ENCODE results near the gene ANKRD35. TPM values are rescaled to one million over a fixed set of nuclear protein-coding genes. Genes with fewer than 3 reads are reported as not detected.
A peak's percentile ranks its signal among the peaks of the same experiment; 100 is the strongest.

The ANKRD35 gene
- polyA plus RNA-seq, 1 of the 3 experiments (the other 2 are of a cell fraction) = 0.08 TPM

DNA sequence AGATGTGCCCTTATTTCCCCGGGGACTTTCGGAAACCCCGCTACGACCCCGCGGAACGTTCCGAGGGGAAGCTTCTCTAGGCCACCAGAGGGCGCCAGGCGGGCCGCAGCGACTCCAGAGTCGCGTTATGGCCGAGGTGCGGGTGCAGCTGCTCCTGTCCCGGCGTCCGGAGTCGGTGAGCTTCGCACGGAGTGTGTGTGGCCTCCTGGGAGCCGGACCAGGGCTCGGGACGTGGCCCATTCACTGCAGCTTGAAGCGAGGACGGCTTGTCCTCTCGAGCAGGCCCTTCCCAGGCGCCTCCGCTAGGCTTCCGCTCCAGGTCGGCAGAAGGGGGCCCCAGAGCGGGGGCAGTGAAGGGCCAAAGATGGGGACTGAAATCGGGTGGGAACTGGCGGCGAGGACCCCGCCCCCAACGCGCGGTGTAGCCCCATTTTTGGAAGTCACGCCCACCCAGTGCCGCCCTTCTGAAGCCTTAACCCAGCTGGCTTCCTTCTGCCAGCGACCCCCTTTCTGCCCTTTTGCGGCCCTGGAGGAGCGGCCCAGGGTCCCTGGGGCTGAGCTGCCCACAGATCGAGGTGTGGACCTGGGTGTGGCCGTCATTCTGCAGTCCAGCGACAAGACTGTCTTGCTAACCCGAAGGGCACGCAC lies 40.0 kb downstream of the ANKRD35 start, which contains the start of gene NUDT17:
Gene NUDT17, plus strand, starts transcription at position 117 of the 648 bp plus-strand sequence. Its CDS starts 11 bp downstream, at position 128.
- ChIA-PET CTCF (interaction anchor here (0.6 to 5.7 kb wide), 41 partner anchors 9 to 247 kb away, joined by 3 to 162 read pairs (median 6); partner anchors contain the start of genes ANKRD34A, ANKRD35, HJV and ITGA10), POLR2A (interaction anchor here (0.7 to 5.6 kb wide), 3 partner anchors 13 to 81 kb away, joined by 3 to 66 read pairs (median 4); partner anchors contain the start of genes PIAS3, POLR3C, RBM8A and RNF115)
- WGBS (ENCODE audit: low lambda C conversion rate) = 9% methylated on average over 37 of the region's 50 CpGs
- no peaks in the 10 kb centered on the region for H4K20me1 ChIP-seq (ENCODE audit: insufficient read depth)
- peaks cover 3 to 14% of the 10 kb centered on the region in 2 experiments; a peak in 2 of 4 replicates for H3K4me1 ChIP-seq (ENCODE audit: control insufficient read depth in 1 of 2, insufficient read depth in 2 of 2, low read depth in 1 of 2, low read length in 1 of 2)
- H3K4me2 ChIP-seq = peak within 1 kb of the TSS; percentile 96
- no peaks in the 10 kb centered on the region for H3K79me2 ChIP-seq (ENCODE audit: insufficient read depth)
- peak within 1 kb of the TSS; percentile 73 for H3K9ac ChIP-seq
- H3K9me2 ChIP-seq = no peaks in the 10 kb centered on the region
- peak within 1 kb of the TSS; percentile 60 to 68 for H3K4me3 ChIP-seq (ENCODE audit: low read depth in 2 of 2, low read length in 1 of 2)
- peak; percentile 90 for DNase-seq
- peak within 1 kb of the TSS; percentile 49 to 73; a peak in 3 of 4 replicates for H3K27ac ChIP-seq (ENCODE audit: low read depth in 2 of 2, low read length in 1 of 2)
- peaks cover 33 to 59% of the 10 kb centered on the region in 2 experiments for H3K36me3 ChIP-seq (replicated peaks in 1 of 2; ENCODE audit: control insufficient read depth in 1 of 2, insufficient read depth in 2 of 2, low read length in 1 of 2)
- H2AFZ ChIP-seq (ENCODE audit: low read depth) = peak within 1 kb of the TSS; percentile 77
- peaks cover 50% of the 10 kb centered on the region for H3F3A ChIP-seq (replicated peaks; ENCODE audit: insufficient read depth)
- no peaks in the 10 kb centered on the region for H3K9me3 ChIP-seq
- no peaks in the 10 kb centered on the region for H3K27me3 ChIP-seq (ENCODE audit: insufficient read depth)
- TF ChIP-seq TEAD4 (IDR thresholded peaks at IDR 0.05; ENCODE audit: borderline replicate concordance, insufficient read depth) = 0 out of 2 replicates have a peak, but pooled peaks have one; percentile 27
- TF ChIP-seq YY1 (IDR thresholded peaks at IDR 0.05; ENCODE audit: low read depth) = peak; percentile 80
- TF ChIP-seq EP300 (IDR thresholded peaks at IDR 0.05; ENCODE audit: borderline replicate concordance in 1 of 2, low read depth in 1 of 2, low read length in 1 of 2) = 0 out of 4 replicates have a peak, but pooled peaks of 1 of the 2 experiments have one; percentile 26
- TF ChIP-seq, protein P1, sequence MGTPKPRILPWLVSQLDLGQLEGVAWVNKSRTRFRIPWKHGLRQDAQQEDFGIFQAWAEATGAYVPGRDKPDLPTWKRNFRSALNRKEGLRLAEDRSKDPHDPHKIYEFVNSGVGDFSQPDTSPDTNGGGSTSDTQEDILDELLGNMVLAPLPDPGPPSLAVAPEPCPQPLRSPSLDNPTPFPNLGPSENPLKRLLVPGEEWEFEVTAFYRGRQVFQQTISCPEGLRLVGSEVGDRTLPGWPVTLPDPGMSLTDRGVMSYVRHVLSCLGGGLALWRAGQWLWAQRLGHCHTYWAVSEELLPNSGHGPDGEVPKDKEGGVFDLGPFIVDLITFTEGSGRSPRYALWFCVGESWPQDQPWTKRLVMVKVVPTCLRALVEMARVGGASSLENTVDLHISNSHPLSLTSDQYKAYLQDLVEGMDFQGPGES (IDR thresholded peaks at IDR 0.05; ENCODE audit: low read depth, low read length) = no peak
- TF ChIP-seq FOXM1 (IDR thresholded peaks at IDR 0.05; ENCODE audit: low read depth) = no peak
- no peak for TF ChIP-seq TCF12 (IDR thresholded peaks at IDR 0.05)
- TF ChIP-seq, protein P2, sequence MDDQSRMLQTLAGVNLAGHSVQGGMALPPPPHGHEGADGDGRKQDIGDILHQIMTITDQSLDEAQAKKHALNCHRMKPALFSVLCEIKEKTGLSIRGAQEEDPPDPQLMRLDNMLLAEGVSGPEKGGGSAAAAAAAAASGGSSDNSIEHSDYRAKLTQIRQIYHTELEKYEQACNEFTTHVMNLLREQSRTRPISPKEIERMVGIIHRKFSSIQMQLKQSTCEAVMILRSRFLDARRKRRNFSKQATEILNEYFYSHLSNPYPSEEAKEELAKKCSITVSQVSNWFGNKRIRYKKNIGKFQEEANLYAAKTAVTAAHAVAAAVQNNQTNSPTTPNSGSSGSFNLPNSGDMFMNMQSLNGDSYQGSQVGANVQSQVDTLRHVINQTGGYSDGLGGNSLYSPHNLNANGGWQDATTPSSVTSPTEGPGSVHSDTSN (IDR thresholded peaks at IDR 0.05) = no peak; the same call in 1 of the 2 replicates
- TF ChIP-seq, protein P3, sequence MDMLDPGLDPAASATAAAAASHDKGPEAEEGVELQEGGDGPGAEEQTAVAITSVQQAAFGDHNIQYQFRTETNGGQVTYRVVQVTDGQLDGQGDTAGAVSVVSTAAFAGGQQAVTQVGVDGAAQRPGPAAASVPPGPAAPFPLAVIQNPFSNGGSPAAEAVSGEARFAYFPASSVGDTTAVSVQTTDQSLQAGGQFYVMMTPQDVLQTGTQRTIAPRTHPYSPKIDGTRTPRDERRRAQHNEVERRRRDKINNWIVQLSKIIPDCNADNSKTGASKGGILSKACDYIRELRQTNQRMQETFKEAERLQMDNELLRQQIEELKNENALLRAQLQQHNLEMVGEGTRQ (IDR thresholded peaks at IDR 0.05; ENCODE audit: borderline replicate concordance, low read depth, low read length) = no peak
- TF ChIP-seq, protein P4, sequence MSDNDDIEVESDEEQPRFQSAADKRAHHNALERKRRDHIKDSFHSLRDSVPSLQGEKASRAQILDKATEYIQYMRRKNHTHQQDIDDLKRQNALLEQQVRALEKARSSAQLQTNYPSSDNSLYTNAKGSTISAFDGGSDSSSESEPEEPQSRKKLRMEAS (IDR thresholded peaks at IDR 0.05; ENCODE audit: low read depth) = peak; percentile 66; the same call in 1 of the 2 replicates
- TF ChIP-seq NFIC (IDR thresholded peaks at IDR 0.05; ENCODE audit: borderline replicate concordance) = no peak
- no peak for TF ChIP-seq ELF1 (IDR thresholded peaks at IDR 0.05)
- TF ChIP-seq RAD21 (IDR thresholded peaks at IDR 0.05; ENCODE audit: low read length) = peak; percentile 56
- TF ChIP-seq, protein P5, sequence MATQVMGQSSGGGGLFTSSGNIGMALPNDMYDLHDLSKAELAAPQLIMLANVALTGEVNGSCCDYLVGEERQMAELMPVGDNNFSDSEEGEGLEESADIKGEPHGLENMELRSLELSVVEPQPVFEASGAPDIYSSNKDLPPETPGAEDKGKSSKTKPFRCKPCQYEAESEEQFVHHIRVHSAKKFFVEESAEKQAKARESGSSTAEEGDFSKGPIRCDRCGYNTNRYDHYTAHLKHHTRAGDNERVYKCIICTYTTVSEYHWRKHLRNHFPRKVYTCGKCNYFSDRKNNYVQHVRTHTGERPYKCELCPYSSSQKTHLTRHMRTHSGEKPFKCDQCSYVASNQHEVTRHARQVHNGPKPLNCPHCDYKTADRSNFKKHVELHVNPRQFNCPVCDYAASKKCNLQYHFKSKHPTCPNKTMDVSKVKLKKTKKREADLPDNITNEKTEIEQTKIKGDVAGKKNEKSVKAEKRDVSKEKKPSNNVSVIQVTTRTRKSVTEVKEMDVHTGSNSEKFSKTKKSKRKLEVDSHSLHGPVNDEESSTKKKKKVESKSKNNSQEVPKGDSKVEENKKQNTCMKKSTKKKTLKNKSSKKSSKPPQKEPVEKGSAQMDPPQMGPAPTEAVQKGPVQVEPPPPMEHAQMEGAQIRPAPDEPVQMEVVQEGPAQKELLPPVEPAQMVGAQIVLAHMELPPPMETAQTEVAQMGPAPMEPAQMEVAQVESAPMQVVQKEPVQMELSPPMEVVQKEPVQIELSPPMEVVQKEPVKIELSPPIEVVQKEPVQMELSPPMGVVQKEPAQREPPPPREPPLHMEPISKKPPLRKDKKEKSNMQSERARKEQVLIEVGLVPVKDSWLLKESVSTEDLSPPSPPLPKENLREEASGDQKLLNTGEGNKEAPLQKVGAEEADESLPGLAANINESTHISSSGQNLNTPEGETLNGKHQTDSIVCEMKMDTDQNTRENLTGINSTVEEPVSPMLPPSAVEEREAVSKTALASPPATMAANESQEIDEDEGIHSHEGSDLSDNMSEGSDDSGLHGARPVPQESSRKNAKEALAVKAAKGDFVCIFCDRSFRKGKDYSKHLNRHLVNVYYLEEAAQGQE (IDR thresholded peaks at IDR 0.05; ENCODE audit: low read depth, low read length) = no peak
- TF ChIP-seq NRF1 (IDR thresholded peaks at IDR 0.05; ENCODE audit: low read depth, low read length) = no peak
- peak; percentile 64 for TF ChIP-seq TAF1 (IDR thresholded peaks at IDR 0.05; ENCODE audit: borderline replicate concordance, low read depth, low read length)
- TF ChIP-seq MXI1 (IDR thresholded peaks at IDR 0.05; ENCODE audit: low read depth, low read length) = peak; percentile 55; the same call in 1 of the 2 replicates
- no peak for TF ChIP-seq GATA2 (CRISPR knock-in tag; IDR thresholded peaks at IDR 0.05)
- TF ChIP-seq FOXJ3 (CRISPR knock-in tag; IDR thresholded peaks at IDR 0.05) = no peak
- TF ChIP-seq RFX5 (IDR thresholded peaks at IDR 0.05; ENCODE audit: low read length) = no peak
- TF ChIP-seq RCOR1 (IDR thresholded peaks at IDR 0.05; ENCODE audit: low read length) = no peak
- TF ChIP-seq, protein P6, sequence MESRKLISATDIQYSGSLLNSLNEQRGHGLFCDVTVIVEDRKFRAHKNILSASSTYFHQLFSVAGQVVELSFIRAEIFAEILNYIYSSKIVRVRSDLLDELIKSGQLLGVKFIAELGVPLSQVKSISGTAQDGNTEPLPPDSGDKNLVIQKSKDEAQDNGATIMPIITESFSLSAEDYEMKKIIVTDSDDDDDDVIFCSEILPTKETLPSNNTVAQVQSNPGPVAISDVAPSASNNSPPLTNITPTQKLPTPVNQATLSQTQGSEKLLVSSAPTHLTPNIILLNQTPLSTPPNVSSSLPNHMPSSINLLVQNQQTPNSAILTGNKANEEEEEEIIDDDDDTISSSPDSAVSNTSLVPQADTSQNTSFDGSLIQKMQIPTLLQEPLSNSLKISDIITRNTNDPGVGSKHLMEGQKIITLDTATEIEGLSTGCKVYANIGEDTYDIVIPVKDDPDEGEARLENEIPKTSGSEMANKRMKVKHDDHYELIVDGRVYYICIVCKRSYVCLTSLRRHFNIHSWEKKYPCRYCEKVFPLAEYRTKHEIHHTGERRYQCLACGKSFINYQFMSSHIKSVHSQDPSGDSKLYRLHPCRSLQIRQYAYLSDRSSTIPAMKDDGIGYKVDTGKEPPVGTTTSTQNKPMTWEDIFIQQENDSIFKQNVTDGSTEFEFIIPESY (IDR thresholded peaks at IDR 0.05; ENCODE audit: borderline replicate concordance, low read depth) = no peak
- no peak for TF ChIP-seq RXRA (IDR thresholded peaks at IDR 0.05; ENCODE audit: borderline replicate concordance, low read depth)
- peak; percentile 41 for TF ChIP-seq CHD2 (IDR thresholded peaks at IDR 0.05; ENCODE audit: low read length, partially characterized antibody)
- no peak for TF ChIP-seq MEF2A (IDR thresholded peaks at IDR 0.05; ENCODE audit: borderline replicate concordance, low read depth)
